GM18511 (cell line): ENCODE measurements around the gene TMPRSS9.

Source experiments
- ATAC-seq: cut with Tn5 transposase; IDR thresholded peaks from one replicate; pipeline ENCODE4 v1.9.1; 2021; ENCODE audit warnings: mild to moderate bottlenecking, moderate library complexity; ENCODE audit not compliant: unreplicated experiment

Gene TMPRSS9

GRCh38 chr19:2431318-2432055 lies 71.4 kb downstream of the TMPRSS9 start:
- no peak for ATAC-seq

- ATAC-seq = no peak
These were observed 72.2 kb downstream of the TMPRSS9 start for GRCh38 chr19:2432131-2432848.

- ATAC-seq = no peak
These were observed 73.8 kb downstream of the TMPRSS9 start for GRCh38 chr19:2433854-2434253.

GRCh38 chr19:2434267-2434666 lies 74.2 kb downstream of the TMPRSS9 start:
- ATAC-seq = no peak

- no peak for ATAC-seq
These were observed 74.7 kb downstream of the TMPRSS9 start for GRCh38 chr19:2434721-2435265.

GRCh38 chr19:2436384-2436783 lies 76.3 kb downstream of the TMPRSS9 start:
- ATAC-seq = no peak

GRCh38 chr19:2436926-2437325 lies 76.9 kb downstream of the TMPRSS9 start:
- ATAC-seq = no peak

- ATAC-seq = no peak
These were observed 78.1 kb downstream of the TMPRSS9 start for GRCh38 chr19:2438178-2438577.

GRCh38 chr19:2440515-2440914 lies 80.5 kb downstream of the TMPRSS9 start:
- ATAC-seq = no peak

GRCh38 chr19:2441096-2441752 lies 81.2 kb downstream of the TMPRSS9 start:
- no peak for ATAC-seq

GRCh38 chr19:2443116-2443784 lies 83.2 kb downstream of the TMPRSS9 start:
- ATAC-seq = no peak

- no peak for ATAC-seq
These were observed 83.7 kb downstream of the TMPRSS9 start for GRCh38 chr19:2443785-2444182.

- ATAC-seq = no peak
These were observed 84.4 kb downstream of the TMPRSS9 start for GRCh38 chr19:2444251-2445002.

GRCh38 chr19:2446381-2446780 lies 86.3 kb downstream of the TMPRSS9 start:
- no peak for ATAC-seq

GRCh38 chr19:2449019-2449418 lies 89.0 kb downstream of the TMPRSS9 start:
- ATAC-seq = no peak

GRCh38 chr19:2451138-2451537 lies 91.1 kb downstream of the TMPRSS9 start:
- no peak for ATAC-seq

GRCh38 chr19:2451741-2452140 lies 91.7 kb downstream of the TMPRSS9 start:
- no peak for ATAC-seq

- ATAC-seq = no peak
These were observed 93.5 kb downstream of the TMPRSS9 start for GRCh38 chr19:2453431-2454025.

- no peak for ATAC-seq
These were observed 94.3 kb downstream of the TMPRSS9 start for GRCh38 chr19:2454199-2454961.
